Germinal center (tissue), 1 donor: ENCODE data around the gene ADGRG6.

Experiments used
- DNase-seq: peaks from one replicate; pipeline ENCODE4 v3.0.0; 2012; ENCODE audit warnings: mixed read lengths, low spot score

Gene ADGRG6

GRCh38 chr6:142489722-142490610 is 188.2 kb downstream of the ADGRG6 start:
- DNase-seq: no peak
